ENCODE data around the gene MKX.

Gene MKX

DNA sequence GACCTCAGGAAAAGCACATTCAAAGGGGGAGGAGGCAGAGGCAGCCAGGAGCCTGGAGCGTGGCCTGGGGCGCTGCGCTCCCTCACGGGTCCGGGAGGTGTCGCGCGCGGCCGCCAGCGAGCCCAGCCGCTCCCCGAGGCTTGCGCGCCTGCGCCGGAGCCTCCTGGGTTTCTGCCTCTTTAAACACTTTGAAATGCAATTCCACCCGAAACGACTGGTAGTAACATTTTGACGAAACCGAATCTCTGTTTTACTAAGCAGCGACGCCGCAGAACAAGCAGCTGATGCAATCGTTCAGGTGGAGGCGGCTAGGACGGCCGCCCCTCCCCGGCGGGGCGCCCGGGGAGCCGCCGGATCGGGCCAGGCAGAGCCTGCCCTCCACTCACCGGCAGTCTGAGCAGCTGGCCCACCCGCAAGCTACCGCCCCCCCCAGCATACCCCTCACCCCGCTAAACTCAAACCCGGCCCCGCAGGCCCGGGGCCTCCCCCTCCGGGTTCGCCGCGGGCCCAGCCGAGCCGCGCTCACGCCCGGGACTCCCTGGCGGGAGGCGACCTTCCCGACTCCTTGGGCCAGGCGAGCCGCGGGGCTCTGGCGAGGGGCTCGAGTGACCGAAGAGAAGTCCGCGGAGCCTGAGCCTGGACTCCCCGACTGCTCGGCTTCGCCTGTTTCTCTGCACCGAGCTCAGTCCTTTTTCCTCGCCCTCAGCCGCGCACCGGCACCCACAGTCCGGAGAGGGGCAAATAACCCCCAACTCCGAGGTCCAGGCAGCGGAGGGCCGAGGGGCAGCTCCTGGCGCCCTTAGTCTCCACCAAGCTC, 3.2 kb downstream of the MKX start:
- peak; percentile 71 to 80 (median 73) for DNase-seq (ENCODE audit: low read depth in 3 of 3)

DNA sequence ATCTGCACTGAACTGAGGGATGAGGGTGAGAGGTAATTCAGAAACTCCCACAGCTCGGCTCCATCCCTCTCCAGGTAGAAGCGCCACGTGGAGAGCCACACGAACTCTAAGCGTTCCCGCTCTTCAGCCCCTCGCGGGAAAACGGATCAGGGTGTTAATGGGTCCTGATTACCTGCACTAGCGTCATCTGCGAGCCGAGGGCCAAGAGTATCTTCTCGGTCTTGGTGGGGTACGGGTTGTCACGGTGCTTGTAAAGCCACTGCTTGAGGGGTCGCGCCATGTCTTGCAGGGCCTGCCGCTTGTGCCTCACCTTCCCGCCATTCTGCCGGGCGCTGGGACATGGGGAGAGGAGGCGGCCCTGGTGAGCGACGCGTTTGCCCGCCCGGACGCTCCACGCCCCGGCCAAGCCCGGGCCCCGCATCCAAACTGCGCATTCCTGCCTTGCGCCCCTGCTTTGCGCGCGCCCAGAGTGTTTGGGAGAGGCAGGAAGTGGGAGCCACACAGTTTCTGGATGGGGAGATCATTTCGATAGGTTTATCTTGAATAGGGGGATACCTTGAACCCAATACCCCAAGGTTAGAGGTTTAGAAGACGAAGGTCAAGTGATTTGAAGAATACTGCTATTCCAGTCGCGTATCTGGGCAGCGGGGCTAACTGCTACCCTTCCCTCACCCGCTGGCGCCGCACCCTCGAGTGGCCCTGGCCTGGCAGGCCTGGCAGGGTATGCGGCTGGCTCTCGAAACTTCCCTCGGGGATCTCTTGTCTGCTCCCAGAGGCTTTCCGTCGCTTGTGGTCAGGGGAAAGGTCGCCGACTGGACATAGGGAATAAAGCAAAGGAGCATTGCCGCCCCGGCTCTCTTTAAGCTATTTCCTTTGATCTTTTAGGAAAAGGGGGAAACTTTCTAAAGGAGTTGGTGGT, 4.2 kb downstream of the MKX start:
- DNase-seq (ENCODE audit: low read depth in 3 of 3), result no peak

DNA sequence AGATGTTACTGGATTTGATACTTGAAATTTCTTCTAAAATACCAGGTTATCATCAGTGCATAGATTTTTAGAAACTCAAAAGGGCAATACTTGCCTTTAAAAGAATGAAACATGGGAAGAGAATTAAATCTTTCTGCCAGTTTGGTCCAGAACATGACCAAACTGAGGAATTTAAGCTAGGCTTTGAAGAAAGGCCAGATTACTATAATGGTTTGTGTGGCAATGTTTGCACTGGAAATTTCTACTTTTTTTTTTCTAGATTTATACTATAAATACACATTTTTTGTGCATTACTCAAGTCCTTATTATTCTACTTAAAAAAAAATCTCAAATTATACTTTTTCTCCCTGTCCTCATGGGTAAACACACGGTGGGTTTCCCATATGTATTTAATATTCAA, 9.2 kb downstream of the MKX start:
- DNase-seq (ENCODE audit: low read depth in 3 of 3), result no peak

DNA sequence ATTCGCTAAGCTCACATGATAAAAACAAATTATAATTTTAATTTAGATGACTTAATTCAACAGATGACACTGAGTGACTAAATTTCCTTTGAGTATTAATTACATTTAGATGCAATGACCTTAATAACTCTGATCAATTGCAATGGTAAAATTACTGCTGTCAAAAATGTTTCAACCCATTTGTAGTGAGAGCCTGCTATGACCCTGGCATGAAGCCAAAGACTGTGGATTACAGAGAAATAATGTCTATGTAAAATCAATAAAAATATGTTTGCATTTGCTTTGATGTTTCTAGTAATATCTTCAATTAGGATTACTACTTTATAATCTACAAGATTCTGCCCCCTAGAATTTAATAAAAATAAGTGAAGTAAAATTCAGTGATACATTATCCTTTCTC, 15.6 kb downstream of the MKX start:
- no peak for DNase-seq (ENCODE audit: low read depth in 3 of 3)

DNA sequence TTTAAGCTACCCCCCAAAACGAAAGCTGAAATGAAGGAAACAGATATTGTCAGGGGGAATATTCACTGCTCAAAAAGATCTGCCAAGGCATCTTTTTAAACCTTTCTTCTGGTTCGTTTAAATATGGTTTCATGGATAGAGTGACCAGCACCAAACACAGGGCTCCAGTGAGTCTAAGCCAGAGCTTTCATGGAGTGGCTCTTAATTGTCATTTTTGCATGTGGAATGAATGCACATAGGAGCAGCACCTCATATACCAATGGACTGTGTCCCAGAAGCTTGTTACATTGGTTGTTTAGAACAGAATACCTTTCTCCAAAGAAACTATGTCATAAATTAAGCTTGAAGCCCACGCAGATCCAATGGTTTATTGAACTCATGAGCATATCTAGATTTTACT, 17.3 kb downstream of the MKX start:
- no peak for DNase-seq (ENCODE audit: low read depth in 3 of 3)

DNA sequence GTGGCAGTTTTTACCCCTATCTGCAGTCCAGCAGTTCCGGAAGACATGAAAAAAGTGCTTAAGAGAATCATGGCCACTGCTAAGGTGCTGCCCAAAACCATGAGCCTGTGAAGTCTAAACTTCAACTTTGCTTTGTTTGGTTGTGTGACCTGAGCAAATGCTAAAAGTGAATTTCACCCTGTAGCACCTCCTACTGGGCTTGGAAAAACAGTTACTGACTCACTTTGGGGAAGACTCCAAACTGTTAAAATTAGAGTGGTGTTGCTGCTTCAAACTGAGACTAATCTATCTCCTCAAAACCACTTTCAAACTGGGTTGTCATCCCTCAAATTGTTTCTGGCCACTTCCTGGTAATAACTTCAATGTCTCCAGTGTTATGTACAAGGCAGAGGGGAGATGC, 21.3 kb downstream of the MKX start:
- DNase-seq (ENCODE audit: low read depth in 3 of 3), result no peak

DNA sequence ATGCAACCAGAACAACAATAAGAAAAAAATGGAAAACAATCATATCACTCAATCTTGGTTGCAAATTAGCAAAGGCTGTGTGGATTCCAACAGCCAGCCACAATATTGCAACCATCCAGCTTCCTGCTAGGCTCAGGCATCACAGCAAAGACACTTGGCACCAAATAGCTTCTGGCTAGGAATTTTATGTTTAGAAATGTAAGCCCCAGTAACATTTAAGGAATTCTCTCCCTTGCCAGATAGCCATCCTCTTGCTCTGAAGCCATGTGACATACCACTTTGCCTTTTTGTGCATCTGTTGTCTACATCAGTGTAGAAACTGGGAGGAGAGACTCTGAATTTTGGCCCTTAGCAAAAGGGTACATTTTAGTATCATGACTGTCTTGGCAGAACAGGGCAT, 22.2 kb downstream of the MKX start:
- no peak for DNase-seq (ENCODE audit: low read depth in 3 of 3)

DNA sequence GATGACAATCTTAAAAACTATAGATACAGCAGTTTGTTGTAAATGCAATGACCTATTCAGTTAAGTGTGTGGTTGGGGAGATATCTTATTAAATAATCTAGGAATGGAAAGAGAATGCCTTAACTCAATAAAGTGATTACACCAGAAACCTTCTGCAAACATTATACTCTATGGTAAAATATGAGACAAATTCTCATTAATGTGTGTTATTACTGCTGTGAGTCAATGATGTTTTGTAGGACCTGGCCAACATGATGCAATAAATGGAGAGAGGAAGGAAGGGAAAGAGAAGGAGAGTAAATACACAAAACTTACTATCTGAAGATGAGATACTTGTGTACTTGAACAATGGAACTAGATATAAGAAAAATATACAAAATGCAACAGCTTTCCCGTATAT, 25.1 kb downstream of the MKX start:
- DNase-seq (ENCODE audit: low read depth in 3 of 3), result no peak

DNA sequence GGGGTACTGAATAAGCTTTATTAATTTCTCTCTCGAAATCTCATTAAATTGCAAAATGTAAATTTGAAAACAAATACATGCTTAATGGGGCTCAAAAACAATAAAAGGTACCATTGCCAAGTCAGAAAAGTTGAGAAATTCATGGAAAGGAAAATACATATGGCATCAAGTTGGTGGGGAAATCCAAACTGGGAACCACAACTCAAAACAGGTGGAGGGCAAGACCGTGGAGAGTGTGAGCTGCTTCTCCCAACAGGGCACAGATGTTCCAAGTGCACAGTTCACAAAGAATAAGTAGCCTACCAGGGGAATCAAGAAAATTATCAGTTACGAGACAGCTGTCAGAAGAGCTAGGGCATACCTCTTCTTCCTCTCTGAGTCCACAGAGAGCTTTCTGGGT, 26.6 kb downstream of the MKX start:
- DNase-seq (ENCODE audit: low read depth in 3 of 3), result no peak

DNA sequence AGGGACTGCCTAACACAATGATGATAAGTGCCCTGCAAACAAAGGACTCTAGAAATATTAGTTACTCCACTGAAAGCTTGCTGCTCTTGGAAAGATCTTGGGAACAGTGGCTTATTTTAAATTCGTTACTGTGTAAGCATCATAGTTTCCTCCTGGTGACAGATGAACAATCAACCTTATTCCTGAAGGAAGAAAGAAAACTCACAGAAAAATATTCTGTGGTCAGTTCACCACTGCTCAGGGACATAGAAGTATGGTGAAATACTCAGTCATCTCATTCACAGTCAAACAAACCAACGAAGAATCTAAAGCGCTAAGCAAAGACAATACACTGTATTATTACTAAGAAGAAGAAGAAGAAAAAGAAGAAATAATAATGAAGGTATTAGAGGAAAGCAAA, 27.8 kb downstream of the MKX start:
- no peak for DNase-seq (ENCODE audit: low read depth in 3 of 3)

DNA sequence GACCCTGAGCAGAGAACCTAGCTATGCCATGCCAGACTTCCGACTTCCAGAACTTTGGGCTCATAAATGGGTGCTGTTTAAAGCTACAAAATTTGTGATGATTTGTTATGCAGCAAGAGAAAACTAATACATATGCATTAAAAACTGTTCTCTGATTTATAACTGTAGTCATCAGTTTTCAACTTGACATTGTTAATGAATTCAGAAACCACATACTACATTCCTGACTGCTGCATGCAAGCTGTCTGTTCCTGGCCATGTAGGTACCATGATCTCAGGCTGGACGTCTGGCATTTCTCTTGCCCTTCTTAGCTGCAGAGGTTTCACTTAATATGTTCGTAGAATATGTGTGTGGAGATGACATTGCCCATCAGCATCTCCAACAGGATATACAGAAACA, 28.4 kb downstream of the MKX start:
- no peak for DNase-seq (ENCODE audit: low read depth in 3 of 3)

DNA sequence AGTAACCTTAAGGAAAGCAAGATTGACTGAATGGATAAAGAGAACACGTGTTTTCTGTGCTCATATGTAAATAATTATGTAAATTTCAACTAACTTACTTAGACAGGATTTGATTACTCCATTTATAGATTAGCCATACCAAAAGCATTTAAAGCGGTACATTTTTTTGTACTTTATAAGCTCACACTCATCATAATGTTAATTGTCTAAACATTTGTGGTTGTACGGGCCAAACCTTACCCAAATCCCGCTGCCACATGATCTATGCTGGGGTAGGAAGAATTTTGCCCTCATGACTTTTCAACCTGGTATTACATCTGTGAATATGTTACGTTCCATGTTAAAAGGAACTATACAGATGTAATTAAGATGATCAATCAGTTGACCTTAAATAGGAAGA, 29.1 kb downstream of the MKX start:
- DNase-seq (ENCODE audit: low read depth in 3 of 3), result no peak

DNA sequence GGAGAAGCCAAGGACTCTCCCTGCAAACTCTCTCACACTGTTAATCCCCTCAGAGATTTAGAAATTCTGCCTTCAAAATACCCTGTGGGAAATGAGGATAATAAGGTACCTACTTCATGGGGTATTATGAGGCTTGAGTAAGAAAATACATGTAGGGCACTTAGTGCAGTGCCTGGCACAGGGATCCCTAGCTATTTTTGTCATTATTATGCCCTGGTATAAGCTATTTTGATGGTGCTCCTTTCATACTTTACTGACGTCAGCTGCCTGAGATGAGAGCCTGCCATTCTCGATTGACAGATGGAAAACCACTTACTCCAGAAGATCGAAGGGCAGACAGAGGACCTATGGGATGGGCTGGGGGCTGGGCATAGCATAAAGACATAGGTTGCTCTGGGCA, 30.1 kb downstream of the MKX start:
- DNase-seq (ENCODE audit: low read depth in 3 of 3), result no peak

DNA sequence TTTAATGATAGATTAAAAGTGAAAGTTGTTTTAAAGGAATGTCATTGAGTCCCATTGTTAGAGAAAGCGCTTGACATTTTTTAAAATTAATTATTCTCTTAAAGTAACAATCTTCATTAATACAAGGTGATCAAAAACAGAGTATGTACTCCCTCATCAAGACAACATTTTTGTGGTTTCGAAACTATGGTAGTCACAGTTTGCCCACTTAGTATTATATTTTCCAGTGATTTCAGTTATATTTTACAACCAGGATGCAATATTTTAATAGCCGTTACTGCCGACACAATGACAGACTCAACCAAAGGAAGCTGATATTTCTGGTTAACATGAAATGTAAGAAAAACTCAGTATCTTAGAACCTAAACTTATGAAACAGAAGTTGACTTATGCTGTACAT, 31.3 kb downstream of the MKX start:
- no peak for DNase-seq (ENCODE audit: low read depth in 3 of 3)

DNA sequence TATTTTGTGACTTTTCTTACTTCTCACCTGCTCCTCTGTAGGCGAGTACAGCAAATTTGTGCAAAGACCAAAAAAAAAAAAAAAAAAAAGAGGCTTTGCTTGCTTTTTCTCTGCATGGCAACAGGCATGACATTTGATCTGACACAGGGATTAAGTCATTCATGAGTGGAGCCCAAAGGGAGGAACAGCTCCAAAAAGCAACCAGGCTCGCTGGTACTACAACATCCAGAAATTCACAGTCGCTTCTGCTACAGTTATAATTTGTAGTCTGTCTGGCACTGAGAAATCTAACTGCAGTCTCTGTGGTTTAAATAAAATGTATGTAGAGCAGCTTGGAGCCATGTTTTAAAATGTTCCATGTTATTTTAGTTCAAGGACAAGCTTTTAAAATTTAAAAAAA, 31.7 kb downstream of the MKX start:
- DNase-seq (ENCODE audit: low read depth in 3 of 3), result no peak

DNA sequence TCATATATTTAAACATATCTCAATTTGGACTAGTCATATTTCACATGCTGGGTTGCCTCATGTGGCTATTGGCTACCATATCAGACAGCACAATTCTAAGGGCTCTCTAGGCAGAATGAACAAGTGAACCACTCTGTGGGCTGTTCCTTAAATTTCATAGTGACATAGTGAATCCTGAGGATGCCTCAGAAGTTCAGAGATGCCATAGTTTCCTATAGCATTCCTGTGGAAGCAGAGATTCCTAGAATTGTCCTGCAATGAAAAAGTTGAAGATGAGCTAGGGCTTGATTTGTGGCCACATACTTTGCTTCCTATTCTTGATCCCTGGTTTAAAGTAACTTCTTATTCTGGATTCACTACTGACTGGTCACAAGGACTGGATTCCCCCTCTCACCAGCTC, 35.6 kb downstream of the MKX start:
- no peak for DNase-seq (ENCODE audit: low read depth in 3 of 3)

DNA sequence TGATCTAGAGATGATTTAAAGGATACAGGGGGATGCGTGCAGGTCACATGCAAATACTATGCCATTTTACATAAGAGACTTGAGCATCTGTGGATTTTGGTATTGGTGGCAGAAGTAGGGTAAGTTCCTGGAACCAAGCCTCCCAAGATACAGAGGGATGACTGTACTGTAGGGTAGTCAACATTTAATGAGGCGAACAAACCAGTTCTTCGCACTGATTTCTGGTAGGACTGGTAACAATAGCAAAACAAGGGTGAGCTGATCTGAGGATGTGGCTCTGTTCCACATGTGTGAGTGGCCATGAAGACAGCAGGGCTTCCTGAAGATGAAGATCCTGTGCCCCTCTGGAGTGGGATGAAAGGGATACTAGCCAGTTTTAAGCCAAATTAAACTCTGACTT, 36.3 kb downstream of the MKX start:
- no peak for DNase-seq (ENCODE audit: low read depth in 3 of 3)

DNA sequence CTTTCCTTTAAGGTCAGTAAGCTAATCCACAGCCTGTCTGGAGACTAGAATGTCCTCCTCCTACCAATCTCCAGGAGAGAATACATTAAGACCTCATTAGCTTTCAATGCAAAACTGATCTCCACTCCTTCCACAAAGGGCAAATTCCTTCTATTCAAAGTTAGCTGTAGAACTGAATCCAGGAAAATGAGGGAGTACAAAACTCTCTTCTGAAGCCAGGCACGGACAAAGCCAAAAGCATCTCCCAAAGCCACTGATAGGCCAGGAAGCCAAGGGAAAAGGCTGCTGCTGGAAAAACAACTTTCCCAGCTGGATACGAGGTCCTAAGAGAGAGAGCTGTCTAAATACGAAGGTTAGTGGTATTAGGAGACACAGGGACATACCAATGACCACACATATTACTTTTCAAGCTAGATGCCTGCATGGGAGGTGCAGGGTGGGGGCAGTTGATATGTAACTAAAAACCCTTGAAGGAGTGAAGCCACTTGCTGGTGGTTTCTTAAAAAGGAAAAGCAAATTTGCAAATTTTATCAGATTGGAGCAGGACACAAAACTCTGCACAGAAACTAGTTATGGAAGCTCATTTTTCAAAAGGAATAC, 43.6 kb downstream of the MKX start:
- no peak for DNase-seq (ENCODE audit: low read depth in 3 of 3)

DNA sequence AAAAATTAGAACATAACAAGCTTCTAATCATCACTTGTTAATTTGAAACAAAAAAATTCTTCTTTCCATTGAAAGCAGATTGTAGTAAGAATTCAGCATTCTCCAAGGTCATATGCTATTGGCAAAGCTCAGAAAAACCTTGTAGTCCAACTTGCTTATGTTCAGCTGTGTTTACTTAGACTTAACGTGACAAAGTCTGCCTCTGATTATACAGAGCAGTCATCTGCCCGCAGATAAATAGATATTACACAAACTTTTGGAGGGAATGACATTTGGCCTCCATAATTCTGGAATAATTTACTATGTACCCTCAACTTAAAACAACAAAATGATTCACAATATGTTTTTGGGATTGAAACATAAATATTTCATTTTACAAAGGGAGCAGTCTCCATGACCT, 45.8 kb downstream of the MKX start:
- no peak for DNase-seq (ENCODE audit: low read depth in 3 of 3)

DNA sequence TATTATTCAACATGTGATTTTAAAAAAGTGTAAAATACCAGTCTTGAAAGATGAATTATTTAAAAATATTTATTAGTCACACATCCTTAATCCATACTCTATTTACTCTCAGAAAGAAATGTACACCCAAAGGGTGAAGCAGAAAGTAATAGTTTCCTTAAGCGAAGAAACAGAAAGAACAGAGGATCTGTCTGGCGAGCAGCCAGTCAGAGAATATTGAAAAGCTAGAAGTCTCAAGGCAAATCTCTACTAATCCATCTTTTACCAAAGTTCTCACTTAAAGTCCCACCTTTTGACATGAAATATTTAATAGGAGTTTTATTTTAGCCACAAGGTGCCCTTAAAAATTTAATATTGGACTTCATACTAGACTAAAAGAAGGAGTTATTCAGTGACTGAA, 46.7 kb downstream of the MKX start:
- no peak for DNase-seq (ENCODE audit: low read depth in 3 of 3)

DNA sequence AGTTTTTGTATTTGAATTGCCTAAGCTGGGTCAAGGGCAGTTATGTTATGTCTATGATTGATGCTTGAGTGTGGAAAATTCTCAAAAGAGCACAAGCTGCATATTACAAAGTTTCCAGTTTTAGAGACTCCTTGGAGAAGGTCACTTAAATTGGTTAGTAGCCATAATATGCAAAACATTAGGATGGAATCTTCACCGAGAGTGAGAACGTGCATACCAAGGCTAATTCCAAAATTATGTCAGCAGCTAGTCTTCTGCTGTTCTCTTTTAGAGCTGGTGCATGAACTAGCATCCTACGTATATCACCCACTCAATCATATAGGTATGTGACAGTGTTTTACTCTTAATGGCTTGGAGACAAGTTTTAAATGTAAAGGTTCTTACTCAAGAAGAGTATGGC, 49.2 kb downstream of the MKX start:
- DNase-seq (ENCODE audit: low read depth in 3 of 3), result no peak

DNA sequence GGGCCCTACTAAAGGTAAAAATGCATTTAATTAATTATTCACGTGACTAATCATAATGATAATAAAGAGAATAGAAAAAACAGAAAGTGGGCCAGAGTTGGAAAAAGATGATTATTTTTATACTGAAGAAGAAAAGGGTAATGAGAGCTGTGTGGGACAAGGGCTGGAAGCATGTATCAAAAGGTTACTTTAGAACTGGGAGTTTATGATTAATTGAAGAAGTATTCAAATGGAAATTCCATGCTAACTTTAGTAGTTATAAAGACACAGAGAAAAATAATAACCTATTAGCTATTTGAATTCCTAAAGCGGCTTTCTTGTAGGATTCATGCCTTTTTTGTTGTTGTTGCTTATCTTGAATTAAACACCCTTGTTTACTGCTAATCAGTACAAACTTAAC, 49.9 kb downstream of the MKX start:
- no peak for DNase-seq (ENCODE audit: low read depth in 3 of 3)

DNA sequence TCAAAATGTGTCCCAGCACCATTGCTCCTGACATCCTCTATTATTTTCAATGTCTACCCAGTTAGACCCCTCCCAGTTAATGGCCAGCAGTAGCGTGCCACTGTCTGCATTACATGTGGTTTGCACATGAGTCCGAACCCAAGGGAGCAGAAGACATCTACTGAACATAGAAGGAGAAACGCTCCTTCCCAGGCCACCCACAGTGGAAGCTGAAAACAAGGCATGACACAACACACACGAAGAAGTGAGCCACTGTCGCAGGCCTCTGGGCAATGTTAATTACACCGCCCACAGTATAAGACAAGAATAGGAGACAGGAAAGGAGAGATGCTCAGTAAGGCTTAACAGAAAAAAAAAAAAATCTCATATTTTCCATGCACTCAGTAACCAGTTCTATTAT, 50.5 kb downstream of the MKX start:
- DNase-seq (ENCODE audit: low read depth in 3 of 3), result no peak
